Glutamatergic neuron (in vitro differentiated cells): Measurements from ENCODE around the gene RCAN2. TPM values are rescaled to one million over a fixed set of nuclear protein-coding genes. Genes with fewer than 3 reads are reported as not detected.

Experiments
- DNase-seq: peaks from one replicate; pipeline ENCODE4 v3.0.0; 2022
- H3K27ac Mint-ChIP-seq: one replicate; pipeline ENCODE4 v1.8.0; 2020; ENCODE audit warnings: mild to moderate bottlenecking, mixed read lengths, inconsistent platforms; ENCODE audit not compliant: unreplicated experiment
- H3K27me3 Mint-ChIP-seq: one replicate; pipeline ENCODE4 v1.8.0; 2020; ENCODE audit warnings: mild to moderate bottlenecking, moderate library complexity, mixed read lengths, inconsistent platforms; ENCODE audit not compliant: unreplicated experiment
- H3K36me3 Mint-ChIP-seq: one replicate; pipeline ENCODE4 v1.8.0; 2020; ENCODE audit warnings: mild to moderate bottlenecking, mixed read lengths, inconsistent platforms; ENCODE audit not compliant: unreplicated experiment
- H3K4me1 Mint-ChIP-seq: one replicate; pipeline ENCODE4 v1.8.0; 2020; ENCODE audit warnings: mild to moderate bottlenecking, low read depth, mixed read lengths, inconsistent platforms; ENCODE audit not compliant: unreplicated experiment
- H3K4me3 Mint-ChIP-seq: one replicate; pipeline ENCODE4 v1.8.0; 2020; ENCODE audit warnings: mild to moderate bottlenecking, mixed read lengths, inconsistent platforms; ENCODE audit not compliant: unreplicated experiment
- H3K9me3 Mint-ChIP-seq: one replicate; pipeline ENCODE4 v1.8.0; 2020; ENCODE audit warnings: mild to moderate bottlenecking, moderate library complexity, mixed read lengths, inconsistent platforms; ENCODE audit not compliant: unreplicated experiment
- total RNA-seq: library from RNA; stranded (reverse); fragmentation: NEBNext Ultra II Directional; extraction: Animal tissue kit (Norgen Biotek cat#: 25700); gene quantifications from one replicate; pipeline ENCODE4 v1.2.1, GENCODE V29; 2021; ENCODE audit not compliant: unreplicated experiment
- TF ChIP-seq, protein P1 (sequence below): fragments of 200-600 bp; sonication (generic); IDR thresholded peaks from one replicate; pipeline ENCODE4 v1.5.0; 2021; ENCODE audit not compliant: partially characterized antibody, unreplicated experiment

RCAN2 gene
- total RNA-seq, 1 donor from 2014 or later = 21.6 TPM

DNA sequence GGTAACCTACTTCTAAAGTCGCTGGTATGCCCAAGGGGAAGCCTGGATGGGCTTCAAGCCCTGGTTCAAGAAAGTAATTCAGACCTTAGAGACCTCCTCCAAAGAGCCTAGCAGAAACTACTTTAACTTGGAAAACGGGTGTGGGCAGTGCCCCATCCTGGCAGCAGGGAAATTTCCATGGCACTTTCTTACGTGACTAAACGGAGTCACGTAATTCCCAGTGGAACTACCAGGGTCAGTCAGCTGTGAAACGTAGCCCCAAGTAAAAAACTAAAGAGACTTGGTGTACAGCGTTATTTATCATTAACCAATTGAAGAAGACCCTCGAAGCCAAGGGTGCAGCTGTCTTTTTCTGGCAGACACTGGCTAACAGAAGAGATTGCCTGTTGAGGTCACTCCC is 114.0 kb downstream of the RCAN2 start:
- Mint-ChIP-seq H3K36me3 (no peaks in the 10 kb centered on the region), H3K4me1 (no peaks in the 10 kb centered on the region), H3K27me3 (no peaks in the 10 kb centered on the region), H3K27ac (no peak overlapping the region), H3K4me3 (no peak overlapping the region), H3K9me3 (no peaks in the 10 kb centered on the region)
- TF ChIP-seq, protein P1, sequence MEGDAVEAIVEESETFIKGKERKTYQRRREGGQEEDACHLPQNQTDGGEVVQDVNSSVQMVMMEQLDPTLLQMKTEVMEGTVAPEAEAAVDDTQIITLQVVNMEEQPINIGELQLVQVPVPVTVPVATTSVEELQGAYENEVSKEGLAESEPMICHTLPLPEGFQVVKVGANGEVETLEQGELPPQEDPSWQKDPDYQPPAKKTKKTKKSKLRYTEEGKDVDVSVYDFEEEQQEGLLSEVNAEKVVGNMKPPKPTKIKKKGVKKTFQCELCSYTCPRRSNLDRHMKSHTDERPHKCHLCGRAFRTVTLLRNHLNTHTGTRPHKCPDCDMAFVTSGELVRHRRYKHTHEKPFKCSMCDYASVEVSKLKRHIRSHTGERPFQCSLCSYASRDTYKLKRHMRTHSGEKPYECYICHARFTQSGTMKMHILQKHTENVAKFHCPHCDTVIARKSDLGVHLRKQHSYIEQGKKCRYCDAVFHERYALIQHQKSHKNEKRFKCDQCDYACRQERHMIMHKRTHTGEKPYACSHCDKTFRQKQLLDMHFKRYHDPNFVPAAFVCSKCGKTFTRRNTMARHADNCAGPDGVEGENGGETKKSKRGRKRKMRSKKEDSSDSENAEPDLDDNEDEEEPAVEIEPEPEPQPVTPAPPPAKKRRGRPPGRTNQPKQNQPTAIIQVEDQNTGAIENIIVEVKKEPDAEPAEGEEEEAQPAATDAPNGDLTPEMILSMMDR = no peak
- no peak for DNase-seq

DNA sequence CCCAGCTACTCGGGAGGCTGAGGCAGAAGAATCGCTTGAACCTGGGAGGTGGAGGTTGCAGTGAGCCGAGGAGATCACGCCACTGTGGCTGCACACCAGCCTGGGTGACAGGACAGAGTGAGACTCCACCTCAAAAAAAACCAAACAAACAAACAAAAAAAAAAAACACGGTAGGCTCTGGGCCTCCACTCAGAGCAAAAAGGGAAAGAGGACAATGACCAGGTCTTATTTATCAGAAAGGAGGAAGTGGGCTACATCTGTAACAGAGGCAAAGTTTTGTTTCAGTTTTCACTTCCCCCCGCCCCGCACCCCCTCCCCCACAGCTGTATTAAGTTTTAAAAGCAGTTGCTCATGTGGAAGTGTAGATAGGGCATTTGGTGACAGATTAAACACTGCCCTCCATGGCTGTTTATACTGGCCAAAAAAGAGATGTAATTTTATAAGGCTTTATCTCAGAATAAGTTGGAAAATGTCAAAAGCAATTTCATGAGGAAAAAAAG is 114.6 kb downstream of the RCAN2 start:
- Mint-ChIP-seq H3K27me3 (no peaks in the 10 kb centered on the region), H3K4me3 (no peak overlapping the region), H3K9me3 (no peaks in the 10 kb centered on the region), H3K27ac (no peak overlapping the region), H3K36me3 (no peaks in the 10 kb centered on the region), H3K4me1 (no peaks in the 10 kb centered on the region)
- TF ChIP-seq, protein P1 = no peak
- DNase-seq = no peak

DNA sequence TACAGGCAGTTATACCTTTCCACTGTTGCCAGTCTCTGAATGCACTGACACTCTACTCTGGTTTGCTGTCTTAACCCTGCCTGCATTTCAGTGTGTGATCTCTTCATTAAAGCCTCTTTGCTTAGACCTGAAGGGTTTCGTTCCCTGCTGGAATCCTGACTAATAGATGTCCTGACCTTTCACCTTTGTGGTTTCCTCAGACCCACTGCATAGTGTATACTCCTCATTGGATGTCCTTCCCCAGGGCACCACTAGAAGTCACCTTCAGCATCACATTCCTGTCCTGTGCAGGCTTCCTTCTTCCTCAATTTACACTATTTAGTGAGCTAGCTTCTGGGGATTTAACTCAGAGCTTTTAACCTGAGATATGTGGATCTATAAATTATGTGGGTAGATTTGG is 120.6 kb downstream of the RCAN2 start:
- no peaks in the 10 kb centered on the region for H3K4me1 Mint-ChIP-seq

DNA sequence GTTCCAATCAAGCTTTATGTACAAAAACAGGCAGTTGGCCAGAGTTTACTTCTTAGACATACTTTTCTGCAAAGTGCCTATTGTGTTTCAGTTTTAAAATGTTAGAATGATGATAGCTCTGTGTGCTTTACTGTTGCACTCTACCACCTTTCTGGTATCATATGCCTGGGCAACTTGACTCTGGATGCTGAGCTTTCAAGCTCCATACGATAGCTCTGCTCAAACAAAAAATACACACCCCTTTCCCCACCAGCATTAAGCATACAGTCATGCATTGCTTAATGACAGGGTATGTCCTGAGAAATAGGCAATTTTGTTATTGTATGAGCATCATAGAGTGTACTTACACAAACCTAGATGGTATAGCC is 123.1 kb downstream of the RCAN2 start:
- Mint-ChIP-seq H3K9me3 (no peaks in the 10 kb centered on the region), H3K27me3 (peaks cover 3% of the 10 kb centered on the region), H3K36me3 (no peaks in the 10 kb centered on the region), H3K27ac (no peak overlapping the region), H3K4me3 (no peak overlapping the region), H3K4me1 (no peaks in the 10 kb centered on the region)
- TF ChIP-seq, protein P1 = no peak
- DNase-seq = no peak

More for the DNA sequence above, 120.6 kb downstream of the RCAN2 start:
- no peak overlapping the region for H3K27ac Mint-ChIP-seq
- H3K4me3 Mint-ChIP-seq = no peak overlapping the region
- no peaks in the 10 kb centered on the region for H3K36me3 Mint-ChIP-seq
- DNase-seq = no peak
- H3K9me3 Mint-ChIP-seq = no peaks in the 10 kb centered on the region
- TF ChIP-seq, protein P1 = no peak
- H3K27me3 Mint-ChIP-seq = peaks cover 3% of the 10 kb centered on the region

DNA sequence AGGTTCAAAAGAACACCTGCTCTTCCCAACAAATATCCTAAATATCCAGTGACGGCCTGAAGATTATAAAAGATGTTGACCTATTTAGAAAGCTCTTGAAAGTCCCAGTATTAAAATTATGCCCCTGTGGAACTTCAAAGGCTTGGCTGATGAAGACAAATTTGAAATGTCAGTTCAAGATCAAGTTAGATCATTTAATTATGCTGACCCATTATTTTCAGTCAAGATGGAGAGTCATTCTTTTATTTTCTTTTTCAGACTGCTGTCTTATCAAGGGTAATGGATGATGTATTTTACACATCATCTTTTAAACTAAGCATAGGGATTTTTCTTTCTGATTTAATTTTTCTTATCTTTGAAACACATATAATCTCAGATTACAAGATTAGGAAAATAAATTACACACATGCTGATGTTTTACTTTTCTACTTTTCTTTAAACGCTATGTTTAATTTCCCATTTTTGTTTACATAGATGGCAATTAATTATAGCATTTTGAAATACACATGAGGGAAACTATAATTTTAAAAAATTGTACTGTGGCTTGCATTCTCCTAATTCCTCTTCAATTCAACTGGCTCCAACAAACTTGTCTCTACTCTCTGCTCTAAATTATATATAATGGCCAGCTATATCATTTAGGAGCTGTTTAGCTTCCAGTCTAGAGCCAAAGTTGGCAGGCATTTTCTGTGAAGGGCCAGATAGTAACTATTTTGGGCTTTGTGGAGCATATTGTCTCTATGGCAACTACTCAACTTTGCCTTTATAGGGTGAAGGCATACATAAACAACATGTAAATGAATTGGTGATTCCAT is 123.7 kb downstream of the RCAN2 start:
- no peak overlapping the region for H3K4me3 Mint-ChIP-seq
- no peaks in the 10 kb centered on the region for H3K36me3 Mint-ChIP-seq
- no peak for DNase-seq

More for the DNA sequence above, 123.7 kb downstream of the RCAN2 start:
- Mint-ChIP-seq H3K27me3 (peaks cover 3% of the 10 kb centered on the region), H3K9me3 (no peaks in the 10 kb centered on the region), H3K4me1 (no peaks in the 10 kb centered on the region), H3K27ac (no peak overlapping the region)
- TF ChIP-seq, protein P1 = no peak
